ENCODE data around the gene MAPK7. TPM values are rescaled to one million over a fixed set of nuclear protein-coding genes. Genes with fewer than 3 reads are reported as not detected.
A peak's percentile ranks its signal among the peaks of the same experiment; 100 is the strongest.

MAPK7 gene
- total and polyA plus RNA-seq, 2 of the 4 experiments (the other 2 are of a cell fraction), result 9.7 to 25.4 TPM

DNA sequence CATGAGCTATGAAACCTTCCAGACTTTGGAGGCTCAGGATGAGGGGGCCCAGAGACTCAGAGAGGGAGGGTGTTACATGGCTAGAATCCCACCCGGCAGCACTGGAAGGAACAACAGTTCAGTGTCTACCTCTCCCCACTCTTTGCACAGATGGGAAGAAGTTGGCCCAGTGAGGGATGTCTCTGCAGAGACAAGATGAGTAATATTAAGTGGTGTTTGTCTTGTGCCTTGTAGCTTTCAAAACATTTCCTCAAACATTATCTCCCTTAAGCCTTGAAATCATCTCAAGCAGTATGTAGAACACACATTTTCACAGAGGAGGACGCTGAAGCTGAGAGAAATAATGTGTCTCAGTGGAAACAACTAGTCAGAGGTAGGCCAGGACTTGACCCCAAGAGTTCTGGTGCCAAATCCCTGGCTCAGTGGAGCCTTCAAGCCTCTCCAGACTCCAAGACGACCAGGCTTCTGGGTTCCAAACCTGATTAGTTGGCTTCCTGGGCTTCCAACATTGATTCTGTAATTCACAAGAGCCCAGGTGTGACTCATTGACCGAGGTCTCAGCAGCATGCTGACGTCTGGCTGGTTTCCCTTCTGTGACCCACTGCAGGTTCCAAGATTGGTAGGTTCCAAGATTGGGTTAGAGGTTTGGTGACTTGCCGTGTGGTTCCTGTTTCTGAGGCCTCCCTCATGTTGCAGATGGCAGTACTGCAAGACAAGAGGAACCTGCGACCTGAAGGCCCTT is 40.1 kb downstream of the MAPK7 start:
- CTCF ChIA-PET, result interaction anchor here (1.0 to 1.2 kb wide), 2 partner anchors 10 to 12 kb away, joined by 3 read pairs; no protein-coding TSS in a partner anchor
- H4K8ac ChIP-seq (ENCODE audit: low read depth in 2 of 2, low read length in 2 of 2), result no peak overlapping the region
- WGBS, 2 experiments (ENCODE audit: extremely low coverage in 2 of 2, insufficient read length in 1 of 2), result 82% methylated on average over 2 of the region's 7 CpGs; no CpG with 5 or more reads in 1 of the 2 experiments

More for the DNA sequence above, 40.1 kb downstream of the MAPK7 start:
- no peak overlapping the region for H3K4me3 ChIP-seq (ENCODE audit: insufficient read depth, low read depth, low read length)
- no peak overlapping the region for H3K4ac ChIP-seq (ENCODE audit: low read depth, low read length)
- H3K18ac ChIP-seq (ENCODE audit: low read depth, low read length), result no peak overlapping the region
- in situ Hi-C loops (cut with MboI; ENCODE audit: low sequenced_read_pairs), result no loop called here
- H3K9ac ChIP-seq (ENCODE audit: low read depth, low read length), result no peak overlapping the region
- no peak overlapping the region for H3K4me2 ChIP-seq (ENCODE audit: low read depth, low read length)
- no peak overlapping the region for H3K27ac ChIP-seq (ENCODE audit: insufficient read depth, low read length)
- no peak overlapping the region for H2AK9ac ChIP-seq (replicated peaks; ENCODE audit: low read depth, low read length, poor library complexity)
- H3K9me3 ChIP-seq (ENCODE audit: control insufficient read depth, insufficient read depth, low read length), result no peaks in the 10 kb centered on the region; the same call in 1 of the 2 replicates
- no peaks in the 10 kb centered on the region for H3K9me1 ChIP-seq (ENCODE audit: insufficient read depth, low read length)
- BruUV-seq (replicated peaks), result no TSS peak
- dilution Hi-C loops (cut with HindIII; ENCODE audit: low sequenced_read_pairs, unreplicated experiment), result no loop called here
- no peak overlapping the region for H2BK15ac ChIP-seq (ENCODE audit: low read depth, low read length)
- TF ChIP-seq RAD21 (IDR thresholded peaks at IDR 0.05; ENCODE audit: low read length) (no peak), POLR2A (IDR thresholded peaks at IDR 0.05; ENCODE audit: low read depth, low read length) (no peak), CEBPB (IDR thresholded peaks at IDR 0.05; ENCODE audit: low read depth, low read length) (no peak)
- TF ChIP-seq, protein P1, sequence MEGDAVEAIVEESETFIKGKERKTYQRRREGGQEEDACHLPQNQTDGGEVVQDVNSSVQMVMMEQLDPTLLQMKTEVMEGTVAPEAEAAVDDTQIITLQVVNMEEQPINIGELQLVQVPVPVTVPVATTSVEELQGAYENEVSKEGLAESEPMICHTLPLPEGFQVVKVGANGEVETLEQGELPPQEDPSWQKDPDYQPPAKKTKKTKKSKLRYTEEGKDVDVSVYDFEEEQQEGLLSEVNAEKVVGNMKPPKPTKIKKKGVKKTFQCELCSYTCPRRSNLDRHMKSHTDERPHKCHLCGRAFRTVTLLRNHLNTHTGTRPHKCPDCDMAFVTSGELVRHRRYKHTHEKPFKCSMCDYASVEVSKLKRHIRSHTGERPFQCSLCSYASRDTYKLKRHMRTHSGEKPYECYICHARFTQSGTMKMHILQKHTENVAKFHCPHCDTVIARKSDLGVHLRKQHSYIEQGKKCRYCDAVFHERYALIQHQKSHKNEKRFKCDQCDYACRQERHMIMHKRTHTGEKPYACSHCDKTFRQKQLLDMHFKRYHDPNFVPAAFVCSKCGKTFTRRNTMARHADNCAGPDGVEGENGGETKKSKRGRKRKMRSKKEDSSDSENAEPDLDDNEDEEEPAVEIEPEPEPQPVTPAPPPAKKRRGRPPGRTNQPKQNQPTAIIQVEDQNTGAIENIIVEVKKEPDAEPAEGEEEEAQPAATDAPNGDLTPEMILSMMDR (conservative IDR thresholded peaks at IDR 0.05; ENCODE audit: low read depth, low read length), result 0 out of 2 replicates have a peak, but pooled peaks have one; percentile 9
- ATAC-seq (ENCODE audit: low read depth), result peak; percentile 49
- no peak overlapping the region for H4K5ac ChIP-seq (ENCODE audit: low read depth, low read length)
- H3K27me3 ChIP-seq (ENCODE audit: control insufficient read depth, insufficient read depth, low read length), result peaks cover 3% of the 10 kb centered on the region
- H3K79me1 ChIP-seq (ENCODE audit: low read depth in 1 of 2, low read length in 2 of 2), result no peaks in the 10 kb centered on the region
- no peak overlapping the region for H2BK20ac ChIP-seq (ENCODE audit: low read depth, low read length)
- no peak overlapping the region for H2AK5ac ChIP-seq (ENCODE audit: low read depth, low read length)
- no peak overlapping the region for H2BK5ac ChIP-seq (ENCODE audit: low read depth, low read length, poor library complexity, severe bottlenecking)
- POLR2A ChIA-PET (ENCODE audit: unreplicated experiment), result no interaction called here
- H3K14ac ChIP-seq (replicated peaks; ENCODE audit: low read depth, low read length), result 0 out of 2 replicates have a peak overlapping the region, but pooled peaks have one; percentile 21
- no peak overlapping the region for H3K56ac ChIP-seq (ENCODE audit: extremely low read depth, insufficient read depth, low read length)
- H3K4me1 ChIP-seq (ENCODE audit: control insufficient read depth, insufficient read depth, low read length), result peaks cover 5% of the 10 kb centered on the region
- H3K23ac ChIP-seq (ENCODE audit: low read depth, low read length), result no peak overlapping the region
- DNase-seq, result peak; percentile 62
- no peaks in the 10 kb centered on the region for H4K20me1 ChIP-seq (ENCODE audit: insufficient read depth, low read length)
- H2AFZ ChIP-seq (replicated peaks; ENCODE audit: low read length, poor library complexity), result no peak overlapping the region
- intact Hi-C loops (cut with micrococcal nuclease), result no loop called here
- no peak overlapping the region for H4K91ac ChIP-seq (ENCODE audit: insufficient read depth, low read depth, low read length)
- no peak overlapping the region for H2BK120ac ChIP-seq (ENCODE audit: low read depth, low read length)
- H3K36me3 ChIP-seq (ENCODE audit: control insufficient read depth, insufficient read depth, low read length), result no peaks in the 10 kb centered on the region

All from IMR-90 (cell line).